Measurements from ENCODE around the gene RBM47.

- TF ChIP-seq POLR2A (IDR thresholded peaks at IDR 0.05; ENCODE audit: low read depth, low read length) (no peak), POLR2AphosphoS5 (IDR thresholded peaks at IDR 0.05; ENCODE audit: low read depth, low read length) (no peak), POU2F2 (IDR thresholded peaks at IDR 0.05; ENCODE audit: low read depth, low read length) (no peak), SPI1 (IDR thresholded peaks at IDR 0.05; ENCODE audit: low read depth, low read length) (no peak), TAF1 (IDR thresholded peaks at IDR 0.05; ENCODE audit: low read depth, low read length) (no peak)
These were observed 143.1 kb downstream of the RBM47 start for GRCh38 chr4:40486534-40486933.
